ENCODE measurements around the gene ARHGAP45. TPM values are rescaled to one million over a fixed set of nuclear protein-coding genes. Genes with fewer than 3 reads are reported as not detected.

Gene ARHGAP45
- total and polyA plus RNA-seq, 2 of the 8 experiments (the other 6 are each of a cell fraction or from before 2014, with no cell fraction given) = 31.4 to 41.8 TPM

DNA sequence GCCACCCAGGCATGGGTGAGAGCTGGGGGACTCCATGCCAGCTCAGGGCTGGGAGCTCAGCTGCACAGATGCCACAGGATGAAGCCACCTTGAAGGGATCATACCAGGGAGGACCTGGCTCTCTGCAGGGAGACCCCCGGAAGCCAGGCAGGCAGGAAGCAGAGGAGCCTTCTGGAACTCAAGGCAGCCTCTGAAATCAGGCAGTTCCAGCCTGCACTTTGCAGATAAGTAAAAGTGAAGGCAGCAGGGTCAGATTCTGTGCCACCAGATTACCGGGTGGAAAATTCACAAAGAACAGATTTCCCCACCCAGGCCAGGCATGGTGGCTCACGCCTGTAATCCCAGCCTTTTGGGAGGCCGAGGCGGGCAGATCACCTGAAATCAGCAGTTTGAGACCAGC lies 48.6 kb upstream of the ARHGAP45 start (continued):
- no peak for TF ChIP-seq TEAD4 (IDR thresholded peaks at IDR 0.05; ENCODE audit: low read depth, low read length)
- TF ChIP-seq, protein P1, sequence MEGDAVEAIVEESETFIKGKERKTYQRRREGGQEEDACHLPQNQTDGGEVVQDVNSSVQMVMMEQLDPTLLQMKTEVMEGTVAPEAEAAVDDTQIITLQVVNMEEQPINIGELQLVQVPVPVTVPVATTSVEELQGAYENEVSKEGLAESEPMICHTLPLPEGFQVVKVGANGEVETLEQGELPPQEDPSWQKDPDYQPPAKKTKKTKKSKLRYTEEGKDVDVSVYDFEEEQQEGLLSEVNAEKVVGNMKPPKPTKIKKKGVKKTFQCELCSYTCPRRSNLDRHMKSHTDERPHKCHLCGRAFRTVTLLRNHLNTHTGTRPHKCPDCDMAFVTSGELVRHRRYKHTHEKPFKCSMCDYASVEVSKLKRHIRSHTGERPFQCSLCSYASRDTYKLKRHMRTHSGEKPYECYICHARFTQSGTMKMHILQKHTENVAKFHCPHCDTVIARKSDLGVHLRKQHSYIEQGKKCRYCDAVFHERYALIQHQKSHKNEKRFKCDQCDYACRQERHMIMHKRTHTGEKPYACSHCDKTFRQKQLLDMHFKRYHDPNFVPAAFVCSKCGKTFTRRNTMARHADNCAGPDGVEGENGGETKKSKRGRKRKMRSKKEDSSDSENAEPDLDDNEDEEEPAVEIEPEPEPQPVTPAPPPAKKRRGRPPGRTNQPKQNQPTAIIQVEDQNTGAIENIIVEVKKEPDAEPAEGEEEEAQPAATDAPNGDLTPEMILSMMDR (IDR thresholded peaks at IDR 0.05; ENCODE audit: control extremely low read depth in 1 of 3, insufficient read depth in 1 of 3, low read depth in 1 of 3, low read length in 3 of 3) = no peak
- TF ChIP-seq, protein P2, sequence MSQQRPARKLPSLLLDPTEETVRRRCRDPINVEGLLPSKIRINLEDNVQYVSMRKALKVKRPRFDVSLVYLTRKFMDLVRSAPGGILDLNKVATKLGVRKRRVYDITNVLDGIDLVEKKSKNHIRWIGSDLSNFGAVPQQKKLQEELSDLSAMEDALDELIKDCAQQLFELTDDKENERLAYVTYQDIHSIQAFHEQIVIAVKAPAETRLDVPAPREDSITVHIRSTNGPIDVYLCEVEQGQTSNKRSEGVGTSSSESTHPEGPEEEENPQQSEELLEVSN (IDR thresholded peaks at IDR 0.05) = no peak
- no peak for TF ChIP-seq GABPA (IDR thresholded peaks at IDR 0.05; ENCODE audit: borderline replicate concordance, insufficient read depth, low read length)
